HEK293 (cell line): ENCODE results near the gene KREMEN2.
"Not testable (repeated sequence)": the region's sequence is repeated elsewhere in the genome, so short reads cannot be mapped to it uniquely, and the experiment has no call there.

Source experiments
- CTCF ChIP-seq: fragments of 450-650 bp; formaldehyde crosslinking; IDR thresholded peaks from 2 replicates; pipeline ENCODE4 v1.5.1; 2016; ENCODE audit warnings: missing biosample characterization, missing genetic modification characterization
- PBX3 ChIP-seq: sonication (generic); formaldehyde crosslinking; IDR thresholded peaks from 2 replicates; pipeline ENCODE4 v1.8.1; 2022; ENCODE audit warnings: mild to moderate bottlenecking, moderate library complexity, missing genetic modification reagents
- RBAK ChIP-seq: fragments of 450-650 bp; formaldehyde crosslinking; IDR thresholded peaks from 2 replicates; pipeline ENCODE4 v1.5.1; 2016; ENCODE audit warnings: missing biosample characterization, missing genetic modification characterization
- SETDB1 ChIP-seq: IDR thresholded peaks from one replicate; pipeline ENCODE4 v1.6.1; 2017; ENCODE audit warnings: mild to moderate bottlenecking, low read length, moderate library complexity, mixed read lengths; ENCODE audit not compliant: insufficient read length
- ZBTB21 ChIP-seq: fragments of 450-650 bp; formaldehyde crosslinking; IDR thresholded peaks from 2 replicates; pipeline ENCODE4 v1.5.1; 2017; ENCODE audit warnings: missing biosample characterization, missing genetic modification characterization
- ZBTB8A ChIP-seq: fragments of 450-650 bp; formaldehyde crosslinking; IDR thresholded peaks from 2 replicates; pipeline ENCODE4 v1.5.1; 2016; ENCODE audit warnings: missing biosample characterization, missing genetic modification characterization
- ZNF140 ChIP-seq: fragments of 450-650 bp; formaldehyde crosslinking; IDR thresholded peaks from 2 replicates; pipeline ENCODE4 v1.5.1; 2016; ENCODE audit warnings: missing biosample characterization, missing genetic modification characterization
- ZNF174 ChIP-seq: fragments of 450-650 bp; formaldehyde crosslinking; IDR thresholded peaks from 2 replicates; pipeline ENCODE4 v1.5.0; 2017; ENCODE audit warnings: missing biosample characterization, mild to moderate bottlenecking, missing genetic modification characterization
- ZNF280D ChIP-seq: fragments of 450-650 bp; formaldehyde crosslinking; IDR thresholded peaks from 2 replicates; pipeline ENCODE4 v1.5.1; 2016; ENCODE audit warnings: missing biosample characterization, missing genetic modification characterization
- ZNF354C ChIP-seq: fragments of 450-650 bp; formaldehyde crosslinking; IDR thresholded peaks from 2 replicates; pipeline ENCODE4 v1.5.1; 2016; ENCODE audit warnings: missing biosample characterization, missing genetic modification characterization, low read depth, borderline replicate concordance
- TF ChIP-seq, protein P1 (sequence below): fragments of 450-650 bp; formaldehyde crosslinking; IDR thresholded peaks from 2 replicates; pipeline ENCODE4 v1.5.1; 2016; ENCODE audit warnings: missing biosample characterization, missing genetic modification characterization

GRCh38 chr16:2928151-2928550 lies 35.9 kb upstream of the KREMEN2 start:
- not testable (repeated sequence) for TF ChIP-seq CTCF; ZNF174 (tag by site-specific recombination); ZNF354C; PBX3 (CRISPR knock-in tag); RBAK (tag by site-specific recombination); ZBTB21 (tag by site-specific recombination); ZBTB8A (tag by site-specific recombination); ZNF280D (tag by site-specific recombination); ZNF140 (tag by site-specific recombination); SETDB1
- TF ChIP-seq, protein P1, sequence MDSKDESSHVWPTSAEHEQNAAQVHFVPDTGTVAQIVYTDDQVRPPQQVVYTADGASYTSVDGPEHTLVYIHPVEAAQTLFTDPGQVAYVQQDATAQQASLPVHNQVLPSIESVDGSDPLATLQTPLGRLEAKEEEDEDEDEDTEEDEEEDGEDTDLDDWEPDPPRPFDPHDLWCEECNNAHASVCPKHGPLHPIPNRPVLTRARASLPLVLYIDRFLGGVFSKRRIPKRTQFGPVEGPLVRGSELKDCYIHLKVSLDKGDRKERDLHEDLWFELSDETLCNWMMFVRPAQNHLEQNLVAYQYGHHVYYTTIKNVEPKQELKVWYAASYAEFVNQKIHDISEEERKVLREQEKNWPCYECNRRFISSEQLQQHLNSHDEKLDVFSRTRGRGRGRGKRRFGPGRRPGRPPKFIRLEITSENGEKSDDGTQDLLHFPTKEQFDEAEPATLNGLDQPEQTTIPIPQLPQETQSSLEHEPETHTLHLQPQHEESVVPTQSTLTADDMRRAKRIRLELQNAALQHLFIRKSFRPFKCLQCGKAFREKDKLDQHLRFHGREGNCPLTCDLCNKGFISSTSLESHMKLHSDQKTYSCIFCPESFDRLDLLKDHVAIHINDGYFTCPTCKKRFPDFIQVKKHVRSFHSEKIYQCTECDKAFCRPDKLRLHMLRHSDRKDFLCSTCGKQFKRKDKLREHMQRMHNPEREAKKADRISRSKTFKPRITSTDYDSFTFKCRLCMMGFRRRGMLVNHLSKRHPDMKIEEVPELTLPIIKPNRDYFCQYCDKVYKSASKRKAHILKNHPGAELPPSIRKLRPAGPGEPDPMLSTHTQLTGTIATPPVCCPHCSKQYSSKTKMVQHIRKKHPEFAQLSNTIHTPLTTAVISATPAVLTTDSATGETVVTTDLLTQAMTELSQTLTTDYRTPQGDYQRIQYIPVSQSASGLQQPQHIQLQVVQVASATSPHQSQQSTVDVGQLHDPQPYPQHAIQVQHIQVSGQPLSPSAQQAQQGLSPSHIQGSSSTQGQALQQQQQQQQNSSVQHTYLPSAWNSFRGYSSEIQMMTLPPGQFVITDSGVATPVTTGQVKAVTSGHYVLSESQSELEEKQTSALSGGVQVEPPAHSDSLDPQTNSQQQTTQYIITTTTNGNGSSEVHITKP (tag by site-specific recombination), result not testable (repeated sequence)
